Ecto neural progenitor cell (in vitro differentiated cells): ENCODE data around the gene MNDA.
A peak's percentile ranks its signal among the peaks of the same experiment; 100 is the strongest.
"Not testable (repeated sequence)": the region's sequence is repeated elsewhere in the genome, so short reads cannot be mapped to it uniquely, and the experiment has no call there.

Experiments used
- DNase-seq: peaks from one replicate; pipeline ENCODE4 v3.0.0-alpha.2; 2018; ENCODE audit warnings: low spot score

Gene MNDA

DNA sequence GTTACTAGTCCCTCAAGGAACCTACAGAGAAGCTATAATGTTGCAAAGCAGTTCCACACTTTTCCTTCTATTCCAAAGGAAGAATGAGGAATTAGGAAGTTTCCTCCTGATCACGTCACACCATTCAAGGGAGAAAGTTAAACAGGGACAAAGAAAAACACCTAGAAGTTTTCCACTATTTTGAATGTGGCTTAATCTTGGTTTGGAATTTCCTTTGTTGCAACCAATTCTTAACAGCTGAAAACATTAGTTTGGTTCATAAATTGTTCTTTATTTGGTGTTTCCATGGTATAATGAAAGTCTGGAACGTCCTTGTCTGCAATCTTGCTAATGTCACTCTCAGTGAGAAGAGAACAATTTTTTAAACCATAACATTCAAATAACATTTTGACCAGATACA, 8.4 kb downstream of the MNDA start:
- DNase-seq: no peak

GRCh38 chr1:158840236-158840635, 9.1 kb downstream of the MNDA start:
- DNase-seq: no peak

DNA sequence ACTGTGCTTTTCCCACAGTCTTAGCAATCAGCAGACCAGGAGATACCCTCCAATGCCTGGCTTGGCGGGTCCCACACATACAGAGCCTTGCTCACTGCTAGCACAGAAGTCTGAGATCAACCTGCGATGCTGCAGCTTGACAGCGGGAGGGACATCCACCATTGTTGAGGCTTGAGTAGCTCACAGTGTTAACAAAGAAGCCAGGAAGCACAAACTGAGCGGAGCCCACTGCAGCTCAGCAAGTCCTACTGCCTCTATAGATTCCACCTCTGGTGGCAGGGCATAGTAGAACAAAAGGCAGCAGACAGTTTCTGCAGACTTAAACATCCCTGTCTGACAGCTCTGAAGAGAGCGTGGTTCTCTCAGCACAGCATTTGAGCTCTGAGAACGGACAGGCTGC, 33.4 kb downstream of the MNDA start:
- DNase-seq: peak; percentile 55

GRCh38 chr1:158870438-158870837, 39.3 kb downstream of the MNDA start:
- not testable (repeated sequence) for DNase-seq

DNA sequence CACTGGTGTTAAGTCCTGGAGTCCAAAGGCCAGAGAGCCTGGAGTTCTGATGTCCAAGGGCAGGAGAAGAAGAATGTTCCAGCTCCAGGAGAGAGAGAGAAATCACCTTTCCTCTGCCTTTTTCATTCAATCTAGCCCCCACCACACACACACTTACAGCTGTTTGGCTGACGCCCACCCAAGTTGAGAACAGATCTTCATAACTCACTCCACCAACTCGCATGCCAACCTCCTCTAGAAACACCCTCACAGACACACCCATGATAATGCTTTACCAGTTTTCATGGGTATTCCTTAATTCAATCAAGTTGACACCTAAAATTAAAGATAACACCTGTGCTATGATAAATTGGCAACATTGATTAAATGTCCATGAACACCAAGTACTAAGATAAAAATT, 42.0 kb downstream of the MNDA start:
- DNase-seq: no peak

GRCh38 chr1:158893654-158894053, 62.5 kb downstream of the MNDA start:
- DNase-seq: no peak

GRCh38 chr1:158898722-158899121, 67.6 kb downstream of the MNDA start:
- no peak for DNase-seq
